GM12878 (cell line): ENCODE results near the gene SCYGR1. TPM values are rescaled to one million over a fixed set of nuclear protein-coding genes. Genes with fewer than 3 reads are reported as not detected.

Experiments
- ATAC-seq: fragments of 200-7000 bp; cut with Tn5 transposase; 3 replicates; pipeline ENCODE4 v1.9.1; 2020; ENCODE audit warnings: mild to moderate bottlenecking, moderate library complexity
- BruUV-seq: library from RNA; stranded (reverse); fragments of 400-500 nt; replicated peaks from 2 replicates; lab custom pipeline; 2021; lab: Mats Ljungman, UMichigan
- CTCF ChIA-PET: fragments of 300-600 bp; sonication (Branson Sonifier 250); formaldehyde crosslinking; extraction: SDS; loops from one replicate; lab custom pipeline; 2021; ENCODE audit warnings: inconsistent platforms; lab: Yijun Ruan, JAX
- POLR2A ChIA-PET: fragments of 350-600 bp; formaldehyde crosslinking; extraction: SDS; loops from one replicate; lab custom pipeline; 2021; ENCODE audit warnings: inconsistent platforms; lab: Charles Lee
- RAD21 ChIA-PET: fragments of 300-600 bp; sonication (Branson Sonifier 250); formaldehyde crosslinking; loops from one replicate; lab custom pipeline; 2023; ENCODE audit warnings: antibody characterized with exemption; ENCODE audit not compliant: unreplicated experiment; lab: Charles Lee
- SMC1A ChIA-PET: fragments of 300-600 bp; sonication (Branson Sonifier 250); formaldehyde crosslinking; loops from one replicate; lab custom pipeline; 2023; ENCODE audit not compliant: unreplicated experiment, uncharacterized antibody; lab: Charles Lee
- DNase-seq: peaks from one replicate; pipeline ENCODE4 v3.0.0-alpha.2; 2011; ENCODE audit warnings: low read depth, low spot score
- FAIRE-seq: peaks from 3 replicates; lab custom pipeline; 2011; peaks lifted over from hg19 to GRCh38; lab: Jason Lieb, UNC
- H2AFZ ChIP-seq: 2 replicates; pipeline ENCODE4 v1.6.0; 2011; ENCODE audit warnings: low read depth, low read length, control low read depth; ENCODE audit not compliant: control insufficient read depth
- H3K27ac ChIP-seq: 2 replicates; pipeline ENCODE4 v1.5.1; 2011; ENCODE audit warnings: control low read depth; ENCODE audit not compliant: control insufficient read depth, insufficient read depth
- H3K27me3 ChIP-seq, 2 experiments: replicated peaks in 1 of 2; 2 replicates each; pipeline versions ENCODE4 v1.6.0 to v1.6.1; 2011; ENCODE audit warnings: low read length in 1 of 2; ENCODE audit not compliant: control insufficient read depth in 2 of 2, insufficient read depth in 2 of 2
- H3K36me3 ChIP-seq, 2 experiments: 2 replicates each; pipeline ENCODE4 v1.5.1; 2011; ENCODE audit warnings: low read length in 1 of 2; ENCODE audit not compliant: control insufficient read depth in 2 of 2, insufficient read depth in 2 of 2
- H3K4me1 ChIP-seq: 2 replicates; pipeline ENCODE4 v1.6.1; 2011; ENCODE audit warnings: mild to moderate bottlenecking, low read length, moderate library complexity, mixed read lengths; ENCODE audit not compliant: control insufficient read depth, insufficient read depth
- H3K4me2 ChIP-seq: 2 replicates; pipeline ENCODE4 v1.6.0; 2011; ENCODE audit warnings: control low read depth; ENCODE audit not compliant: control insufficient read depth, insufficient read depth
- H3K4me3 ChIP-seq: fragments of 200-600 bp; sonication (generic); 2 replicates; pipeline ENCODE4 v1.5.1; 2016
- H3K79me2 ChIP-seq: 2 replicates; pipeline ENCODE4 v1.6.0; 2011; ENCODE audit warnings: low read length; ENCODE audit not compliant: control insufficient read depth, insufficient read depth
- H3K9ac ChIP-seq: 2 replicates; pipeline ENCODE4 v1.8.0; 2011; ENCODE audit warnings: low read length, control low read depth, mixed read lengths; ENCODE audit not compliant: control insufficient read depth, insufficient read depth
- H3K9me3 ChIP-seq: replicated peaks from 3 replicates; pipeline ENCODE4 v1.5.1; 2011; ENCODE audit warnings: mild to moderate bottlenecking, low read length; ENCODE audit not compliant: control insufficient read depth, insufficient read depth
- H4K20me1 ChIP-seq: 2 replicates; pipeline ENCODE4 v1.6.0; 2011; ENCODE audit not compliant: control insufficient read depth, insufficient read depth
- MEF2B ChIP-seq: fragments of 450-650 bp; IDR thresholded peaks from 2 replicates; pipeline ENCODE4 v1.6.1; 2018; ENCODE audit warnings: mild to moderate bottlenecking, moderate library complexity; ENCODE audit not compliant: partially characterized antibody, poor library complexity, severe bottlenecking
- MYB ChIP-seq: fragments of 150-350 bp; IDR thresholded peaks from 2 replicates; pipeline ENCODE4 v1.6.1; 2014; ENCODE audit warnings: mild to moderate bottlenecking, low read depth, low read length, borderline replicate concordance
- NFYB ChIP-seq: IDR thresholded peaks from 2 replicates; pipeline ENCODE4 v1.6.1; 2011; ENCODE audit warnings: low read depth, mild to moderate bottlenecking, low read length, improper control_type of control experiment, moderate library complexity; ENCODE audit not compliant: insufficient read depth
- RAD51 ChIP-seq: fragments of 450-650 bp; IDR thresholded peaks from 2 replicates; pipeline ENCODE4 v1.6.1; 2016; ENCODE audit warnings: moderate library complexity, mild to moderate bottlenecking, inconsistent platforms
- SREBF1 ChIP-seq: IDR thresholded peaks from 2 replicates; pipeline ENCODE4 v1.6.1; 2012; ENCODE audit warnings: mild to moderate bottlenecking, low read length
- TCF12 ChIP-seq: IDR thresholded peaks from 2 replicates; pipeline ENCODE4 v1.6.1; 2011; ENCODE audit warnings: low read depth, mild to moderate bottlenecking, low read length
- WGBS: methylation state at CpG from one replicate; pipeline ENCODE4 v1.1.6; 2016; ENCODE audit warnings: low lambda C conversion rate; ENCODE audit not compliant: insufficient replicate concordance, insufficient coverage; ENCODE audit errors: missing lambda C conversion rate; 5-methylcytosine and 5-hydroxymethylcytosine counted together
- in situ Hi-C: fragments of 300-500 bp; cut with MboI; formaldehyde crosslinking; loops from 9 replicates; pipeline ENCODE4 v1.14.3; 2018; ENCODE audit warnings: mixed read lengths
- intact Hi-C: fragments of 100-400 bp; cut with micrococcal nuclease; formaldehyde crosslinking; loops from one replicate; pipeline ENCODE4 v1.14.2; 2022; ENCODE audit not compliant: unreplicated experiment
- polyA plus RNA-seq, 11 experiments: library from polyadenylated mRNA; depleted of rRNA in 4 of 11; unstranded in 6 of 11; stranded (reverse) in 5 of 11; fragments of >200 nt; fragmentation: Nextera tagmentation in 4 of 11; fragmentation: Illumina TruSeq in 1 of 11; extraction: Ambion mirVana in 4 of 11; extraction: Trizol in 1 of 11; gene quantifications; 1 replicate in 1 of 11; 2 replicates in 10 of 11; pipeline versions ENCODE4 v1.2.1 to v1.2.3, GENCODE V29; 2011 to 2016; ENCODE audit warnings: inconsistent platforms in 2 of 11, missing spikeins in 2 of 11, low read depth in 1 of 11
- total RNA-seq, 4 experiments: library from RNA; depleted of rRNA in 3 of 4; stranded (reverse); fragments of >200 nt in 3 of 4; fragmentation: Illumina TruSeq in 1 of 4; extraction: Trizol in 1 of 4; gene quantifications; 2 replicates each; pipeline versions ENCODE4 v1.2.1 to v1.2.3, GENCODE V29; 2013 to 2021
- TF ChIP-seq, protein P1 (sequence below): IDR thresholded peaks from 2 replicates; pipeline ENCODE4 v1.6.1; 2011; ENCODE audit warnings: borderline replicate concordance, low read depth, mild to moderate bottlenecking, moderate library complexity, low read length; ENCODE audit not compliant: insufficient read depth, poor library complexity, severe bottlenecking
- TF ChIP-seq, protein P2 (sequence below): fragments of 450-650 bp; IDR thresholded peaks from 2 replicates; pipeline ENCODE4 v1.6.1; 2017; ENCODE audit warnings: mild to moderate bottlenecking

Gene SCYGR1
- total and polyA plus RNA-seq, 10 of the 15 experiments (the other 5 are each of a cell fraction or from before 2014, with no cell fraction given): not detected

DNA sequence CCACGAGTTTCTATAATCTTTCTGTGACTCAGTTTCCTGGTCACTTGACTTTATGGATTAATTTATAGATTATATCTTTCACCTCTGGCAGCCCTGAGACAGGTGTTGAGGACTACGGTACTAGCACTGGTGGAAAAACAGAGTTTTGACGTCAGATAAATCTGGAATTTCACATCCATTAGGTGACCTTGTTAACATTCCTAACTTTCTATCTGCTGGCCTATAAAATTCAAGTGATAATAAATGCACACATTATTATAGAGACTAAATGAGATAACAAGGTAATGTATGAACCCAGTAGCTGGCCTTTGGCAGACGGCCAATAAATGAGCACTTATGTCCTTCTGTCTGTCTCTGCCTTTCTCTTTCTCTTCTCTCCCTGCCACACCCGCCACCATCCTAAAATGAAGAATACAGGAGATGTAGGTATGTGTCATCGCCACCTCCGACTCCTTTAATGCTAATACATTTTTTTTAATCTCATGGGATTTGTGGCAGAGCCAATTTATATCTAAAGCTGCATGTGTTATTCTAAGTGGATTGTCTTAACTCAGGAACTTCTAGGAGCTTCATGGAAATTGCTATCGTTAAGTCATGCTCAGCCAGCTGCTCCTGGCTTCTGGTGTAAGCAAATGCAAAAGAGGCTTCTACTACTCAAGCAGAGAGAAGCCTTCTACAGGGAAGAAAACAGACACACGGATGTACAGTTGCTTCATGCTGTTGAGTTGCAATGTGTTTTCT is 10.9 kb downstream of the SCYGR1 start:
- Histone ChIP-seq H4K20me1 (no peaks in the 10 kb centered on the region), H3K27ac (no peak overlapping the region), H3K9ac (no peak overlapping the region), H2AFZ (no peak overlapping the region), H3K4me1 (no peaks in the 10 kb centered on the region), H3K36me3 (no peaks in the 10 kb centered on the region), H3K9me3 (no peaks in the 10 kb centered on the region), H3K79me2 (no peaks in the 10 kb centered on the region), H3K27me3 (no peaks in the 10 kb centered on the region), H3K4me2 (no peak overlapping the region), H3K4me3 (no peak overlapping the region)
- ChIA-PET SMC1A (interaction anchor here (1.1 to 1.9 kb wide), 6 partner anchors 9 to 178 kb away, joined by 3 to 6 read pairs (median 4); no protein-coding TSS in a partner anchor), RAD21 (interaction anchor here (0.9 to 1.9 kb wide), 2 partner anchors 49 to 98 kb away, joined by 3 to 4 read pairs; no protein-coding TSS in a partner anchor), POLR2A (interaction anchor here (0.6 to 1.5 kb wide), 2 partner anchors 9 to 28 kb away, joined by 3 to 11 read pairs; no protein-coding TSS in a partner anchor), CTCF (interaction anchor here (0.6 to 1.8 kb wide), 7 partner anchors 9 to 96 kb away, joined by 3 to 7 read pairs (median 4); no protein-coding TSS in a partner anchor)
- no peak for TF ChIP-seq NFYB
- TF ChIP-seq TCF12: no peak
- TF ChIP-seq, protein P1, sequence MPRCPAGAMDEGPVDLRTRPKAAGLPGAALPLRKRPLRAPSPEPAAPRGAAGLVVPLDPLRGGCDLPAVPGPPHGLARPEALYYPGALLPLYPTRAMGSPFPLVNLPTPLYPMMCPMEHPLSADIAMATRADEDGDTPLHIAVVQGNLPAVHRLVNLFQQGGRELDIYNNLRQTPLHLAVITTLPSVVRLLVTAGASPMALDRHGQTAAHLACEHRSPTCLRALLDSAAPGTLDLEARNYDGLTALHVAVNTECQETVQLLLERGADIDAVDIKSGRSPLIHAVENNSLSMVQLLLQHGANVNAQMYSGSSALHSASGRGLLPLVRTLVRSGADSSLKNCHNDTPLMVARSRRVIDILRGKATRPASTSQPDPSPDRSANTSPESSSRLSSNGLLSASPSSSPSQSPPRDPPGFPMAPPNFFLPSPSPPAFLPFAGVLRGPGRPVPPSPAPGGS: no peak
- TF ChIP-seq RAD51: no peak
- peak; percentile 21 for TF ChIP-seq MEF2B
- no peak for TF ChIP-seq SREBF1
- TF ChIP-seq, protein P2, sequence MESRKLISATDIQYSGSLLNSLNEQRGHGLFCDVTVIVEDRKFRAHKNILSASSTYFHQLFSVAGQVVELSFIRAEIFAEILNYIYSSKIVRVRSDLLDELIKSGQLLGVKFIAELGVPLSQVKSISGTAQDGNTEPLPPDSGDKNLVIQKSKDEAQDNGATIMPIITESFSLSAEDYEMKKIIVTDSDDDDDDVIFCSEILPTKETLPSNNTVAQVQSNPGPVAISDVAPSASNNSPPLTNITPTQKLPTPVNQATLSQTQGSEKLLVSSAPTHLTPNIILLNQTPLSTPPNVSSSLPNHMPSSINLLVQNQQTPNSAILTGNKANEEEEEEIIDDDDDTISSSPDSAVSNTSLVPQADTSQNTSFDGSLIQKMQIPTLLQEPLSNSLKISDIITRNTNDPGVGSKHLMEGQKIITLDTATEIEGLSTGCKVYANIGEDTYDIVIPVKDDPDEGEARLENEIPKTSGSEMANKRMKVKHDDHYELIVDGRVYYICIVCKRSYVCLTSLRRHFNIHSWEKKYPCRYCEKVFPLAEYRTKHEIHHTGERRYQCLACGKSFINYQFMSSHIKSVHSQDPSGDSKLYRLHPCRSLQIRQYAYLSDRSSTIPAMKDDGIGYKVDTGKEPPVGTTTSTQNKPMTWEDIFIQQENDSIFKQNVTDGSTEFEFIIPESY: no peak
- TF ChIP-seq MYB: no peak
- no peak for DNase-seq
- intact Hi-C loops (no loop called here), in situ Hi-C loops (no loop called here)
- WGBS: 28% methylated on average over 9 of the region's 9 CpGs
- no TSS peak for BruUV-seq
- no peak for FAIRE-seq
- ATAC-seq: no peak
